Dermis microvascular lymphatic vessel endothelial cell (primary cell): ENCODE results near the gene RHEX. TPM values are rescaled to one million over a fixed set of nuclear protein-coding genes. Genes with fewer than 3 reads are reported as not detected.
"Not testable (repeated sequence)": the region's sequence is repeated elsewhere in the genome, so short reads cannot be mapped to it uniquely, and the experiment has no call there.

Experiments used
- DNase-seq, 2 donors: peaks; one replicate each; pipeline versions ENCODE4 v3.0.0 to v3.0.0-alpha.2; 2010; ENCODE audit warnings: low read depth in 2 of 2
- total RNA-seq: library from RNA; depleted of rRNA; stranded (reverse); fragments of >200 nt; gene quantifications from 2 replicates; pipeline ENCODE4 v1.2.1, GENCODE V29; 2014

The RHEX gene
- total RNA-seq, 1 donor from 2014 or later, result not detected

DNA sequence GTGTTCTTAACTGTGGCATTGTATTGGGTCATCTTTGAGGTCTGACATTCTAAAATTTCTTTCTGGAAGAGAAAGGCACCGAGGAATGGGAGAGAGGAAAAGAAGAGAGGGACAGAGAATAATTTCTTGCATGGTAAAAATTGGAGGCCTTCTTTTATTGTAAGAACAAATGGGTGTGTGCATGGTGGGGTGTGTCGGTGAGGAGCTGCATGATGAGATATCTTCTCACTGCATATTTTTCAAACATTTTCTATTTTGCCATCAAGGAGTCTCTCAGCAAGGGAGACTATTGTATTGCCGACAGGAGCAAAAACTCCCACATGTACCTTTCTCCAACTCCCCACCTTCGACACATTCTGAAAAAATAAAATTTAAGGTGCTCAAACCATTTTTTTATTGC lies 22.8 kb upstream of the RHEX start:
- no peak for DNase-seq

DNA sequence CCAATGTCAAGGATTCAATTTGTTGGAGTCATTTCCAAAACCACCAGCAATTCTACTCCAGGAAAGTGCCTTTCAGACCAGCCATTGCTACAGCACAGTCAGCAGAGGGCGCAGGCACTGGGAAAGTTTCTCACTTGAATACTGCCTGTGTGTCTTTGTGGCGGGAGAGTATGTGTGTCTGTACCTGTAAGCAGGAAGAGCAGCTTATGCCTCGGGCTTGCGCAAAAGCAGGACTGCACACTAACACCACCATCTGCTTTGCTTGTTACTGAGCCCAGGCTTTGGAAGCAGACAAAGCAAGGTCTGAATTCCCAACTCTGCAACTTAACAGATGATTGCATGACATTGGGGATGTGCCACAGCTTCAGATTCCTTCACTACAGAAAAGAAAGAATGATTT lies 22.3 kb upstream of the RHEX start:
- DNase-seq, result peak; percentile 52 to 81

DNA sequence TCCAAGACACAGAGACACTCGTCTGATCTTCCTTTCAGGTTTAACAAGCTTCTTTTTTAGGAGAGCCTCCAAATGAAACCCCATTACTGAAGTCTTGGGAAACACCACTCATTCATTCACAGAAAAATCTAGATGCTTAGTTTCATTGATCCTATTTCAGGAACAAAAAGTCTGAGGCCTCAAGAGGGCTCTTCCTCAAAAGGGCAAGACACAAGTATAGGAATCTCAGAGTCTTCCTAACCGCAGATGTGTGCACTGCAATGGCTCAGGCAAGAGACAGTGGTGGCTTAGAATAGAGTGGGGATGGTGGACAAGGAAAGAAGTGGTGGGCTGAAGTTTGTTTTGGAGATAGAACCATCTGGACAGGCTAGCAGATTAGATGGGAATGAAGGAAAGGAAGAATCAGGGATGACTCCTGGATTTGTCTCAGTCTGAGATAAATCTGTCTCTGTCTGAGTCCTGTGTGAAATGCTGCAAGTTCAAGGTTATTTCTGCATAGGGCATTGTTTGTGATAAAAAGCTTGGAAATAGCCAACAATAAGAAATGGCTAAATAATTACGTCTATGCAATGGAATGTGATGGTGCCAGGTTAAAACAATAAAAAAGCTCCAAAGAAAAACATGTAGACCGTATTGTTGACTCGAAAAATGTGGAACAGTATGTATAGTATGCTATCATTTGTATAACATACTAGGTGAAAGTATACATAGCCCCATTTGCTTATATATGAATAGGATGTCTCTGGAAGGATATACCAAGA lies 20.4 kb upstream of the RHEX start:
- DNase-seq, result peak; percentile 23 to 79

DNA sequence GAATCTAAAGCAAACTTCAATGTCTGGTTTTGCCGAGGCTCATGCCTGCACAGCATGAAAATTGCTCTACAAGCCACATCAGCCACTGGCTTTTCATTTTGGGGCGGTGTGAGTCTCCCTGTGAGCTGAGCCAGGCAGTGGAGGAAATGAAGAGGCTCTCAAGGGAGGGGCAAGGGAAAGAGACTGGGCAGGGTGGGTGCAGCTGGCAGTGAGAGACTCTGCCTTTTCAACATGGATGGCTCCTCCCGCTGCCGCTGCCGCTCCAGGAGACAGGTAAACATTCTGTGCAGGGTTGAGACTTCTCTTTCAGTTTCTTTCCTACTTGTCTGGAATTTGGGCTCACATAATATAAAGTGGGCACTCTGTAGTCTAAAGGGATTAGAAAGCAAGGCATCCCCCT lies 17.9 kb upstream of the RHEX start:
- DNase-seq, result no peak

DNA sequence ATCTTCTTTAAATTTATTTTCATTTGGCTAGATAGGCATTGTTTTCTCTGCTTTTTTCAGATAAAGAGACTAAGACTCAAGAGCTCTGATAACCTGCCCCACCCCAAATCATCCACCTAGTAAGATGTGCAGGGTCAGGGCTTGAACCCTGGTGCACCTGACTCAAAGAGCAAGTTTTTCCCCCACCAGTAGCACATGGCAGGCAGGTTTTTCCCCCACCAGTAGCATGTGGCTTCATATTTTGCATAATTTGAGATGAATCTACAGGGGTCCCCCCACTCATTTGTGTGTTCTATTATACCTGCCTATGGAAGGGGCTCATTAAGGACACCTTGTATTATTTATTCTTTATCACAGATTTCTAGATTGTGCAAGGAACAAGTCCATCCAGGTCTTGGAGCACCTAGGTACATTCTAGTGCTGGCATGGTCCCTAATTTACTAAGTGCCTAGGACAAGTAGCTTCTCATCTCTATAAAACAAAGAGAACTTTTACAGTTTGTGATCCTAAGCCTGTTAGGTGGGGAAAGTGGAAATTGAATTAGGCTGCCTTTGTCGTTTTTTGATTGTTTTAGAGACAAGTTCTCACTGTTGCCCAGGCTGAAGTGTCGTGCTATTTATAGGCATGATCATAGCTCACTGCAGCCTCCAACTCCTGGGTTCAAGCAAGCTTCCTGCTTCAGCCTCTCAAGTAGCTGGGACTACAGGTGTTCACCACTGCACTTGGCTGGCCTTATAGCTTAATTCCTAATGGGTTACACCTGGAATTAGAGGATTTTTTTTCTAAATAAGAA lies 16.1 kb upstream of the RHEX start:
- DNase-seq, result no peak

DNA sequence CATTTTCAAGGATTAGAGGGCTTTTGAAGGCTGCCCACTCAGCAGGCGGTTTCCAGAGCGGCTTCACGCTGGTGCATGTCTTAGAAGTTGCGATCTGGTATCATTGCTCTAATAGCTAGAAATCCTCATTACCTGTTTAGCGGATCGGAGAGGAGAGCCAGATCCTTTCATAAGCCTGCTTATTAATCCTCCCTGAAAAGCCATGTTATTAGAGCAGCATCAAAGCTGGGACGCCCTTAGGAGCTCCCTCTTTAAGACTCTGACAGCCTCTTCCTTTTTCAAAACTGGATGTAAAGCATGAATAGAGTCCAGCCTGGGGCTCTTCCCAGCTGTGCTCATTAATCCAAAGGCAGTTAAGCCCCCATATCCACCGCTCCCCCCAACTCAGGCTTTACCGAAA lies 15.4 kb upstream of the RHEX start:
- DNase-seq, result no peak

DNA sequence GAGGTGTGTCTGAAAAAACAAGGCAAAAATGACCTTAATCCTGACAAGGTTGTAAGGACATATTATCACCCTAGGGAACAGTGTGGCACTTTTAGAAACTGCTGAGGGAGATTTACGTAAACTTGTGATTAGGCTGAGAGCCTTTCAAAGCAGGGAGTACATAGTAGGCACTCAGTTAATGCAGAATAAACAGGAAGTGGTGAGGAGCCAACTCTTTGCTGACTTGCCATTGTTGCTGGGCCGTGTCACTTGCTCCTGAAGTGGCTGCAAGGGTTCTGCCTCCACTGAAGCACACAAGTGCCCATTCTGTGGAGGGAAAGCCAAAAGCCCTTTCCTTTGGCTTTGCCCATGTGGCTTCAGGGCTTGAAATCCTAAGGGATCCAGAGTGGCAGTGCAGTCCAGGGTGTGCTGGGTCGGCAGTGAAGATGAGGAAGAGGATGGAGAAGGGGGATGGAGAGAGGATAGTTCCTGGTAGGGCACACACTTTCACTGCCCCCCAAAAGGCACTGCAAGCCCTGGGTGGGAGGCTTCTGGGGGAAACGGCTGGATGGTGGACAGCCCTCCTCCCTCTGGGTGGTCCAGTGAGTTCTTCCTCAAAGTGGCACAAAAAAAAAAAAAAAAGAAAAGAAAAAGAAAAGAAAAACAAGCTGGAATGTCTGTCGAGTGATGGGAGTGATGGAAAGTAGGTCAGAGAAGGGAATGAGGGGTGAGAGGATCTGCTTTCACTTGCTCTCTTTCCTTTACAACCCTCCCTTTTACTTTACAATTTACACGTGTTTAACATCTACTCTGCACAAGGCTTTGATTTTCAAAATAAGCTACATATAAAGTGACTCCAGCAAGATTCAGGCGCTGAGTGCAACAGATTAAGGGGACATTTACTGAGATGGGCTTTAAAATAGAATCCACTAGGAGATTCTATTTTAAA lies 13.7 kb upstream of the RHEX start:
- DNase-seq, result no peak

DNA sequence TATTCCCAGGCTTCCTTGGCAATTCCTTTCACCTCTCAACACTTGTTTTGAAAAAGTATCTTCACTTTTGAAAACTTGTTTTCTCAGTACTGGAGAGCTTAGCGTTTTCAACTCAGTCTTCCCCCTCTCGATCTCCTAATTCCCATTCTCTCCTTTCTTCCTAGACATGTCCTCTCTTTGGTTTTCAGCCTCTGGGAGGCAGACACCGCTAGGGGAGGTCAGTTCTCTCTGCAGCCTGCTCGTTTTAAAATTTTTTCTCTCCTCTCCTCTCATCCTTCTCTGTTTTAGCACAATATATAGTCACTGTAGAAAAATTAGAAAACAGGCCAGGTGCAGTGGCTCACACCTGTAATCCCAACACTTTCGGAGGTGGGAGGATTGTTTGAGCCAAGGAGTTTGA lies 12.6 kb upstream of the RHEX start:
- DNase-seq, result no peak

DNA sequence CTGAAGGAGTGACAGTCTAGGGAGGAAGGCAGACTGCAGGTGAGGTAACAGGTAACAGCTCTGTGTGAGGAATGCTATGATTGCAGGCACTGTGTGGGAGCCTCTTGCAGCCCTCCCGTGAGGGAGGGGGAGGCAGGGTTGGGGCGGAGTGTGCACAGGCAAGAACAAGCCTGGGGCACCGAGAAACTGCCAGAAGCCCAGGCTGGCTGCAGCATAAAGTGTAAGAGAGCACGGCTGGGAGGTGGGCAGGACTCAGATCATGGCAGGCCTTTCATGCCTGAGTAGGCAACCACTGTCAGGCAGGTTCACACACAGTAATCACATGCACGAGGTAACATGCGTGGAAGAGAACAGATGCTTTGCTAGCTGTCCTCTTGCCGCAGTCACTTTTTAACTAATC lies 11.3 kb upstream of the RHEX start:
- no peak for DNase-seq

DNA sequence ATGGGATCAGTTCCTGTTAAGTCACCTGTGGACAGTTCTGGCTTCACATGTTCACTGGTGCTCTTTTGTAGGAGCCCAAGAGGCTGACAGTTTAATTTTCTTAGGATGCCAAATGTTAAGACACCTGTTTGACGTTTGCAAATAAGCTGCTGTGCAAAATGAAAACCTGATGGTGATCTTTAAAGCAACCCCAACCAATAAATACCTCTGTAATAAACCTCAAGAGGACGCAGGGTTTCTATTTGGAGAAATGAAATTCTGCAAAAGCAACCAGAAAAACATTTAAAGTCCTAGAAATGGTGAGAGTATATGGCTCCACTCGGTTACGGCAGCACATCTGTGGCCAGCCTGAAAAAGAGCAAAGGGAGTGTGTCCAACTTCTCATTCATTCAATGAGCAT lies 5.7 kb upstream of the RHEX start:
- DNase-seq, result no peak

DNA sequence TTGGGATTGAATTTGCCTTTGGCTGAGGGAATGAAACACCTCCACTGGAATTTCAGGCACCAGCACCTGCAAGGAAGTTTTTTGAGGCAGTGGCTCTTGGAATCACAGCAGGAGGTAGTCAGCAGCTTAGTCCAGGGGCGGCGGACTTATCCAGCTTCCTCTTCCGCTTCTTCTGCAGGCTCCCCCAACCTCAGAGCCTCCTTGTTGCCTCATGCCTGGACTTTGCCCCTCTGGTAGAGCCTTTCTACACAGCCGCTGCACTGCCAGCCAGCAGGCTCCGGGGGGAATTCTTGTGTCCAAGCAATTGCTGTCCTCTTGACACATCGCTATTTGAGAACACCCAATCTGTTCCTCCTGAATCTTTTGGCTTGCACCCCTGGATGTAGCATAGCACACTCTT lies 4.4 kb upstream of the RHEX start:
- no peak for DNase-seq

DNA sequence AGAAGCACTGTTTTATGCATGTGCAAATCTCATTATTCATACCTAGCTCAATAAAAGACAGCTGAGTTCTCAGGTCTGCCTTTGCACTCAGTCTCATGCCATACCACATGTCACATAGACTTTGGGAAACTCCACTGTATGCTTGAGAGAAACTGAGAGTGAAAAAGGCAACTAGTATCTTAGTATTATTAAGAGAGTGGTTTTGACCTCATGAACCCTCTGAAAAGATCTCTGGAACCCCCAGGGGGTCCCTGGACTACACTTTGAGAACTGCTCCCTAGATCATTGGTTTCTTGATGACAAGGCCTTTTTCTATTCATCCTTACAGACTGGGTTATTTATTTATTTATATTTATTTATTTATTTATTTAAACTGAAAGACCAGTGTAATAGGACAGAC lies 3.7 kb upstream of the RHEX start:
- DNase-seq, result no peak

DNA sequence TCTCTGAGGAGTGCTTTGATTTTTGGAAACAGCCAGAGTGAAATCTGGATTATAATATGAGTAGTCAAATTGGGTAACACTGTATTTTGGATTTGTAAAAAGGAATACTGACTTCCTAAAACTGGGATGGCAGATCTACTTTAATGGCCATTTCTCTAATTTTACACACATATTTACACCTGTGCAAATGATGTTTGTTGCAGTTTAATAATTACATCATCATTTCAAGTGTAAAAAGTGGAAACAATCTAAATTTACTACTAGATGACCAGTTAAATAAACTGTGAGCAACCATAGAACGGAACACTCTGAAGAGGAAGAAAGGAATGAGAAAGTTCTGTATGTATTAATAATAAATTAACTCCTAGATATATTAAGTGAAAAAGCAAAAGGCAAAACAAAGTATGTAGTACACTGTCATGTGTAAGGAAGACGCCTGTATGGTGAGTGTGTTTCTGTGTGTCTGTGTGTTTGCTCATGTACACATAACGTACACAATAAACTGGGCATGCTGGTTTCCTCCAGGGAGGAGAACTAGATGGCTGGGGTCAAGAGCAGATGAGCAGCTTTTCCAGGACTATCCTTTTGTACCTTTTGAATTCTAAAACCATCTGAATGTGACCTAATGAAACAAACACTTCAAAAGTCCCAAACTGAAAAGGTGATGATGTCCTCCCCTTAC lies 2.9 kb upstream of the RHEX start:
- no peak for DNase-seq

DNA sequence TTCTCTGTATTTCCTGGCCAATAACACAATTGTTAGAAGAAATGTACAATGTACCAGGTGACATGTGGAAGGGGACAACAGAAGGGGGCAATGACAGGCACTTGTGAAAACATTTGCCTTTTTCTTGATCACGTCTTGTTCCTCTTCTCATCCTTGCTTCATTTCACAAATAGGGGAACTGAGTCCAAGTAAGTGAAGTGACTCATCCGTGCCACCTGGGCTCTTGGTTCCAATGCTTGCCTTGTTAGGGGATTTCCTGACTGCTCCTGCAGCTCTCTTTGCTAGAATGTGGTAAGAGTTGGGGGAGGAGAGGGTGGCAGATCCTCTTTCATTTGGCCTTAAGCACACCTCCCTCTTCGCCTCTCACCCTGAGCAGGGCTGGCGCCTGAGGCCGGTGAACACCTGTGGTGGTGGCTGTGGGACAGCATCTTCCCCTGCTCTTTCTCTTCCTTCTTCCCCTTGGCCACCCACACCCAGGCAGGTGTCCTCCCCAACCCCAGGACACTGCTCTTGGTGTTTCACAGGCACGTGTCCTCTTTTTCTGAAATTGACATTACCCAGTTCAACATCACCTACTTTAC lies 2.2 kb upstream of the RHEX start:
- DNase-seq, result peak in 1 of 2 donors; percentile 11

DNA sequence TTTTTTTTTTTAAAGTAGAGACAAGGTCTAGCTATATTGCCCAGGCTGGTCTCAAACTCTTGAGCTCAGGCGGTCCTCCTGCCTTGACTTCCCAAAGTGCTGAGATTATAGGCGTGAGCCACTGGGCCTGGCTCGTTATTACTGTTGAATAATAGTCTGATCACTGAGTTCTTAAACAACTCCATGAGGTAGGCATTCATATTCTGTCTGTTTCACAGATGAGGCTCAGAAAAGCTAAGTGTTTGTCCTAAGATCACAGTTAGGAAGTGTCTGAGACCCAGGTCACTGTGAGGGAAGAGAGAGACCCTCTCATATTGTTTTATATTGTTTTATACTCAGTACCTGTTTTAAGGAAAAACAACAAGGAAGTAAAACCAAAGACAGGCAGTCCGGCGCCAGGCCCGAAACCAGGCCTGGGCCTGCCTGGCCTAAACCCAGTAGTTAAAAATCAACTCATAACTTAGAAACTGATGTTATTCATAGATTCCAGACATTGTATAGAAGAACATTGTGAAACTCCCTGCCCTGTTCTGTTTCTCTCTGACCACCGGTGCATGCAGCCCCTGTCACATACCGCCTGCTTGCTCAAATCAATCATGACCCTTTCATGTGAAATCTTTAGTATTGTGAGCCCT lies 625 bp upstream of the RHEX start:
- DNase-seq, result not testable (repeated sequence)

DNA sequence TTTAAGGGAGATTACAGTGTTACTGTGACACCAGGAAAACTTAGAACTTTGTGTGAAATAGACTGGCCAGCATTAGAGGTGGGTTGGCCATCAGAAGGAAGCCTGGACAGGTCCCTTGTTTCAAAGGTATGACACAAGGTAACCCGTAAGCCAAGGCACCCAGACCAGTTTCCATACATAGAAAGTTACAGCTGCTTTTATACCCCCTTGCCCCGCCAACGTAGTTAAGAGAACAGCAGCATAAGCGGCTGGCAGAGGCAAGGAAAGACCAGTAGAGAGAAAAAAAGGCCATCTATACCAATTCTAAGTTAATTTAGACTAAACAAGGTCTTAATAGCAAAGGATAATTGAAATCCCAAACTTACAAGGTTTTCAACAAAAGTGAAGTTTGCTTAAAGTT lies 643 bp downstream of the RHEX start:
- not testable (repeated sequence) for DNase-seq

DNA sequence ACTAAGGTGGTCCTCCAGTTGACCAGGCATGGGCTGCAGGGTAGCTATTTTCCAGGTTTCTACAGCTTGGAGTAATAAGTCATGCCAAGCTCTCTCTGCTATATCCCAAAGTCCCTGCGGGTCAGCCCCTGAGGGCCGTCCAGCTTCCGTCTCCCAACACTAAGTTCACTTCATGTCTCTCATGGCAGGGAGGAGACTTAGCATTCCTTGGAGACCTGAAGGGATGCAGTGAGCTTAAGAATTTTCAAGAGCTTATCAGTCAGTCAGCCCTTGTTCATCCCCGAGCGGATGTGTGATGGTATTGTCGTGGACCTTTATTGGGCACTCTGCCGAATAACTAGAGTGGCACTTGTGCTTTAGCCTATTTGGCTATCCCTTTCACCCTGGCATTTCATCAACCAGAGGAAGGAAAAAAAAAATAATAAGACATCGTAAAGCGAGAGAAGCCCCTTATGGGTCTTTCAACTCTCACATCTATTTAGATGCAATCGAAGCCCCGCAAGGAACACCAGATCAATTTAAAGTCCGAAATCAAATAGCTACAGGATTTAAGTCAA lies 2.2 kb downstream of the RHEX start:
- DNase-seq, result not testable (repeated sequence)

DNA sequence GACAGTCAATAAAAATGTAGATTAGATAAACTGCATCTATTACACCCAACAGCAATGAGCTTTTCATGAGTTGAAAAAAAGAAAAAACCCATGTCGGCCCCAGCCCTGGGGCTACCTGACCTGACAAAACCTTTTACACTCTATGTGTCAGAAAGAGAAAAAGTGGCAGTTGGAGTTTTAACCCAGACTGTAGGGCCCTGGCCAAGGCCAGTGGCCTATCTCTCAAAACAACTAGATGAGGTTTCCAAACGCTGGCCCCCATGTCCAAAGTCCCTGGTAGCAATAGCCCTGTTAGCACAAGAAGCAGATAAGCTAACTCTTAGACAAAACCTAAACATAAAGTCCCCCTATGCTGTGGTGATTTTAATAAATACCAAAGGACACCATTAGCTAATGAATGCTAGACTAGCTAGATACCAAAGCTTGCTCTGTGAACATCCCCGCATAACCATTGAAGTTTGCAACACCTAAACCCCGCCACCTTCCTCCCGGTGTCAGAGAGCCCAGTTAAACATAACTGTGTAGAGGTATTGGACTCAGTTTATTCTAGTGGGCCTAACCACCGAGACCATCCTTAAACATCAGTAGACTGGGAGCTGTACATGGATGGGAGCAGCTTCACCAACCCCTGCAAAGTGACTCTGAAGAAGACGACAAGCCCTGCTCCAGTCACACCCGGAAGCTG lies 2.8 kb downstream of the RHEX start:
- DNase-seq, result not testable (repeated sequence)

DNA sequence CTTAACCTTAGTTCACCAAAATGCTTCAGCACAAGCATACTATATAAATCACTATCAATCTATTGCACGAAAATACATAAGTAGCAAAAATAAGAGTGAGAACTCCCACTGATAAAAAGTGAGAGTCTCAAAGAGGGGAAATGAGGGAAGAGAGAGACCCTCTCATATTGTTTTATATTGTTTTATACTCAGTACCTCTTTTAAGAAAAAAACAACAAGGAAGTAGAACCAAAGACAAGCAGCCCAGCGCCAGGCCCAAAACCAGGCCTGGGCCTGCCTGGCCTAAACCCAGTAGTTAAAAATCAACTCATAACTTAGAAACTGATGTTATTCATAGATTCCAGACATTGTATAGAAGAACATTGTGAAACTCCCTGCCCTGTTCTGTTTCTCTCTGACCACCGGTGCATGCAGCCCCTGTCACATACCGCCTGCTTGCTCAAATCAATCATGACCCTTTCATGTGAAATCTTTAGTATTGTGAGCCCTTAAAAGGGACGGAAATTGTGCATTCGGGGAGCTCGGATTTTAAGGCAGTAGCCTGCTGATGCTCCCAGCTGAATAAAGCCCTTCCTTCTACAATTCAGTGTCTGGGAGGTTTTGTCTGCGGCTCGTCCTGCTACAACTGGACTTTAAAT lies 5.4 kb downstream of the RHEX start:
- DNase-seq, result not testable (repeated sequence)
